NCI-H774 (cell line): ENCODE data around the gene CFLAR.
"Not testable (repeated sequence)": the region's sequence is repeated elsewhere in the genome, so short reads cannot be mapped to it uniquely, and the experiment has no call there.

Experiments
- DNase-seq: peaks from one replicate; lab custom pipeline; 2025; lab: John Stamatoyannopoulos, UW

Gene CFLAR

DNA sequence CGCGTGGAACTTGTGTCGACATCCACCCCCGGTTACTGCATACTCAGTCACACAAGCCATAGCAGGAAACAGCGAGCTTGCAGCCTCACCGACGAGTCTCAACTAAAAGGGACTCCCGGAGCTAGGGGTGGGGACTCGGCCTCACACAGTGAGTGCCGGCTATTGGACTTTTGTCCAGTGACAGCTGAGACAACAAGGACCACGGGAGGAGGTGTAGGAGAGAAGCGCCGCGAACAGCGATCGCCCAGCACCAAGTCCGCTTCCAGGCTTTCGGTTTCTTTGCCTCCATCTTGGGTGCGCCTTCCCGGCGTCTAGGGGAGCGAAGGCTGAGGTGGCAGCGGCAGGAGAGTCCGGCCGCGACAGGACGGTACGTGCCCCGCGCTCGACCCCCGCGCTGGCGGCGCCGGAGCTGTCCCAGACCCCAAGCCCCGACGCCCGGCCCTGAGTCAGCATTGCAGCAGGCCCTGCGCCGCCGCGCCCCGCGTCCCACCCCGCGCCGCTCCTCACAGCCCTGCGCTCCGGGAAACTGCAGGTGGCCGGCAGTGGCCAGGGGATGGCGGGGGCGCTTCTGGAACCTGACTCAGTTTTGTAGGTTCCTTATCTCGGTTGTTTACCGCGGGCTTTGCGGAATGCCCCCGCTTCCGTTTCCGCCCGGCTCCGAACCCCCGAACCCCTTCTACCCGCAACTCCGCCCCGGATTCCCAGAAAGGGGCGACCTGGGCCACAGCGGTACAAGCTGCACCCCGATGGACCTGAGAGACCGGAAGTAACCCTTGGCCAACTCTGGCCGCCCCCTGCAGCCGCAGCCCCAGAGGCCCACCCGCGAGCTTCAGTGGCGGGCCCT lies at the start of gene CFLAR:
TSS of gene CFLAR (plus strand) at position 50 of the 844 bp plus-strand sequence. CDS start 13,702 bp downstream, outside the sequence.
- peak; percentile 76 for DNase-seq

- DNase-seq: no peak
Measured at GRCh38 chr2:201070948-201071478, 45.0 kb upstream of the CFLAR start.

DNA sequence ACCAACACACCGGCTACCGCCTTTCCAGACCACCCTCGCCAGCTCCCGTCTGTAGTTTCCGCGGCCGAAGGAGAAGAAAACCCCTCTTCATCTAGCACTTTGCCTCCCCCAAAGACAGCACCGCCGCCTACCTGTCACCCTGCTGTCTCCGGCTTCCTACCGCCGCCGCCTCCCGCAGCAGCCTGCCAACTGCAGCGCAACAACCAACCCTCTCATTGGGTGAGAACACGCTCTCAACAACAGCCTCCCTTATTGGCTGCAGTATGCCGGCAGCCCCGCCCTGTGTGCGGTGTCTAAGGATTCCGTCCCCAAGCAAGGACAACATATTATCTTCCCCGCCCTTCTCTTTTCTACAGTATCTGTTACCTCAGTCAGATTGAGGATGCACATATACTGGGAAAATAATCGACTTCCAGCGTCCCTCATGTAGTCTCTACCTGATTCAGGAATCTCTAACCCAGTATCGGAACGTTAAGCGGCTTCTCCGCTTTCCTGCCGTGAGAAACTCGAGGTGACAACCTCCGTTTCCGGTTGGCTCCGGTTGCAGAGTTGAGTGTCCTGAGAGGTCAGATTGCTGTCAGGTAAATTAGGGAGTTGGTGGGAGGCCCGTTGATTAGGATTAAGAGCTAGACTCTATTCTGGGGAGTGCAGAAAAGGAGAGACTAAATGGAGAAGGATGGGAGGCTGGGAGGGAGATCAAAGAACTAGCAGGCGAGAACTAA lies 44.3 kb upstream of the CFLAR start, which contains the start of the genes HYCC2 and NDUFB3:
TSS of gene HYCC2 (minus strand) at position 193 of the 722 bp plus-strand sequence. CDS start 47,662 bp downstream, outside the sequence.
TSS of gene NDUFB3 (plus strand) at position 523 of the 722 bp plus-strand sequence. CDS start 6,882 bp downstream, outside the sequence.
- DNase-seq: peak; percentile 90

DNA sequence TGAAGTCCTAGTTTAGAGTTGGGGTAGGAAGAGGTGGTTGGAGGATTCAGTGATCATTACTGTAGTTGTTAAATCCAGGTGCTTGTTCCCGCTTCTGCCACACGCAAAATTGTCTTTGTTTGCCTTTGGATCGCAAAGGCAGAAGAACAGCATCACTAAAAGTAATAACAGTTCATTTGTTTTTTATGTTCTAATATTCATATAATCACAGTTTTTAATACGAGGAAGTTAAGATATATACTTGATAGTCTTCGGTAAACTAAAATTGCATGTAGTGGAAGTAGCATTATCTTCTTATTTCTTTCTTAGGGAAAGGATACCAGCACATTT lies 43.8 kb upstream of the CFLAR start:
- DNase-seq: no peak

DNA sequence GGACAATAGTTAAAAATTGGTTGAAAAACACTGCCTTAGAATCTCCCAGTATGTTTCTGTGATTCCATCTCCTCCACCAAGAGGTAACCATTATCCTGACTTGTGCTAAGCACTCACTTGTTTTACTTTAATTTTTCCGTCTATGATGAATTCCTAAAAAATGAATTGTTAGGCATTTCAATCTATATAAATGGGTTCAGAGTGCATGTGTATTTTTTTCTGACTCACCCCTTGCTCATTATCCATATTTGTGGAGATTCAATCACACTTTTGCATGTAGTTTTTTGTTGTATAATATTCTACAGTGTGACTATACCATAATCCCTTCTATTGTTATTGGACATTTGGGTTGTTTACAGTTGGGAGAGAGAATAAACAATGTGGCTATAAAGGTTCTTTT lies 42.9 kb upstream of the CFLAR start:
- DNase-seq: no peak

DNA sequence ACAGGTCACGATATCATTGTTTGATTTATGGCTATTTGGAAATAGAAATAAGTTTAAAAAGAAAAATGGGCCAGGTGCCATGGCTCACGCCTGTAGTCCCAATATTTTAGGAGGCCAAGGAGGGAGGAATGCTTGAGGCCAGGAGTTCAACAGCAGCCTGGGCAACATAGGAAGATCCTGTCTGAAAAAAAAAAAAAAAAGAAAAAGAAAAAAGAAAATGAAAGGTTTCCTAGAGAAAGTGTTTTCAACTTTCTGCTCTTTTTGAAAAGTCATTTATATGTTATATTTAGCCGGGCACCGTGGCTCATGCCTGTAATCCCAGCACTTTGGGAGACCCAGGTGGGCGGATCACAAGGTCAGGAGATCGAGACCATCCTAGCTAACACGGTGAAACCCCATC lies 41.0 kb upstream of the CFLAR start:
- DNase-seq: no peak

DNA sequence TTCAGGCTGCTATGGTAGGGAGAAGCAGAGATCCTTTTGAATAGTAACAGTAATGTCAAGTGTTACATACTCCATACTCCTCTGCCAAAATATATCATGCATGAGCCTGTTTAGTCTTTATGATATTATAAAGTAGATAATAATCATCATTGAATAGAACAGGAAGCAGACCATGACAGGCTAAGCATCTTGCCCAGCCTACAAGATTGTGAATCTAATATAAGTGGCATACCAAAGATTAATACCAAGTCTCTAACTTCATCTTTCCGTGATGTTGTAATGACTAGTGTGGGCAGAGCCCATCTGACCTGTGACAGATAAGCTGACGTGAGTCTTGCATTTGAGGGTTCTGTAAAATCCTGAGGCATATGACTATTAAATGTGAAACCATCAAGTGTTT lies 31.1 kb upstream of the CFLAR start:
- no peak for DNase-seq

- DNase-seq: no peak
Measured at GRCh38 chr2:201090574-201090973, 25.4 kb upstream of the CFLAR start.

GRCh38 chr2:201093573-201093972 lies 22.4 kb upstream of the CFLAR start:
- DNase-seq: no peak

DNA sequence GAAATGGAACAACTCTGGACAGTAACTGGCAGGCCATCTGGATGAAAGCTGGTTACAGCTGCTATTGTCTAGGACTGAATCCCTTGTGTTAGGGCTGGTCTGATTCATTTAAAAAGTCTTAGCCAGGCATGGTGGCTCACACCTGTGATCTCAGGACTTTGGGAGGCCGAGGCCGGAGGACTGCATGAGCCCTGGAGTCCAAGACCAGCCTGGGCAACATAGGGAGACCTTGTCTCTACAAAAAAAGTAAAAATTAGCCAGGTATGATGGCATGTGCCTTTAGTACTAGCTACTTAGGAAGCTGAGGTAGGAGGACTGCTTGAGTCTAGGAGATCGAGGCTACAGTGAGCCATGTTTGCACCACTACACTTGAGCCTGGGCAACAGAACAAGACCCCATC lies 15.5 kb upstream of the CFLAR start:
- no peak for DNase-seq

- no peak for DNase-seq
Measured at GRCh38 chr2:201105759-201106158, 10.2 kb upstream of the CFLAR start.

- DNase-seq: no peak
Measured at GRCh38 chr2:201107624-201108023, 8.3 kb upstream of the CFLAR start.

DNA sequence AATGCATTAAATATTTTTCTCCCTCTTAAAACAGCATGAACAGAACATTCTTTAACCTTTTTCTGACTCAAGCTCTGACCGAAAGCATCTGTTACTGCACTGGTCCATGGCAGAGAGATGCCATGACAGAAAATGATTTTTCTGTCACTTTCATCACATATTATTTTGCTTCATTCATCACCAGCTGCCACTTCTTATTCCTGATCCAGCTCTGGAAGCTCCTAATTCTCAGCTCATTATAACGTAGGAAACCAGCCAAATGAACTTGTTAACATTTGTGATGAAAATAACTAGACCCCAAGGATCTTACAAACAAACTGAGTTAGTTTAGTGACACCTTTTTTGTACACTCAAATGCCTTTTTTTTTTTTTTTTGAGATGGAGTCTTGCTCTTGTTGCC lies 7.6 kb upstream of the CFLAR start:
- no peak for DNase-seq

DNA sequence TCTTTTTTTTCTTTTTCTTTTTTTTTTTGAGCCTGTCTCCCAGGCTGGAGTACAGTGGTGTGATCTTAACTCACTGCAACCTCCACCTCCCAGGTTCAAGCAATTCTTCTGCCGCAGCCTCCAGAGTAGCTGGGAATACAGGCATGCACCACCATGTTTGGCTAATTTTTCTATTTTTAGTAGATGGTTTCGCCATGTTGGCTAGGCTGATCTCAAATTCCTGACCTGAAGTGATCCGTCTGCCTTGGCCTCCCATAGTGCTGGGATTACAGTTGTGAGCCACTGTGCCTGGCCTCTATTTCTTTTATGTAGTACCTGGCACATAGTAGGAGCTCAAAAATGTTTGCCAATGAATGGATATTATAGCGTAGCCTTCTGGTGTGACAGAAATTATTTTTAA lies 6.8 kb upstream of the CFLAR start:
- no peak for DNase-seq

DNA sequence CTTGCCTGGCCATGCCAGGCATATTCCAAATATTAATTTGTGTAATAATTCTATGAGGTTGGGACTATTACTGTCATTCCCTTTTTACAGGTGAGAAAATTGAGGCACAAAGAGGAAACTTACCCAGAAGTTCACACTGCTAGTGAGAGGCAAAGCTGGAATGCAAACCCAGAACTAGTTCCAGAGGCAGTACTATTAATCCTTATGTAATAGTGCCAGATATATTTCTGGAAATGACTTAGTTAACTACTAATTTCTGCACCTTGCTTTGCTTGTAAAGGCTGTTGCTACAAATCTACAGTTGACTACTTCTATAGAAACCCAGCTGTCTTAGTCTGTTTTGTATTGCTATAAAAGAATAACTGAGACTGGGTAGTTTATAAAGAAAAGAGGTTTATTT lies 5.3 kb upstream of the CFLAR start:
- no peak for DNase-seq

DNA sequence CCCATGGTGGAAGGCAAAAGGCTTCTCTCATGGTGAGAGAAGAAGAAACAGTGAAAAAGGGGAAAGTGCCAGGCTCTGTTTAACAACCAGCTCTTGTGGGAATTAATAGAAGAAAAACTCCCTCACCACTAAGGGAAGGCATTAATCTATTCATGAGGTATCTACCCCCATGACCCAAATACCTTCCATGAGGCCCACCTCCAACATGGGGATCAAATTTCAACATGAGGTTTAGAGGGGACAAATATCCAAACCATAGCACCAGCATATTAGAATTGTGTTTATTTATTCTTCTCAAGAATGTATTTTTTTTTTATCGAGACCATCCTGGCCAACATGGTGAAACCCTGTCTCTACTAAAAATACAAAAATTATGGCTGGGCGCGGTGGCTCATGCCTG lies 4.9 kb upstream of the CFLAR start:
- DNase-seq: no peak

- DNase-seq: no peak
Measured at GRCh38 chr2:201114350-201114749, 1.6 kb upstream of the CFLAR start.

DNA sequence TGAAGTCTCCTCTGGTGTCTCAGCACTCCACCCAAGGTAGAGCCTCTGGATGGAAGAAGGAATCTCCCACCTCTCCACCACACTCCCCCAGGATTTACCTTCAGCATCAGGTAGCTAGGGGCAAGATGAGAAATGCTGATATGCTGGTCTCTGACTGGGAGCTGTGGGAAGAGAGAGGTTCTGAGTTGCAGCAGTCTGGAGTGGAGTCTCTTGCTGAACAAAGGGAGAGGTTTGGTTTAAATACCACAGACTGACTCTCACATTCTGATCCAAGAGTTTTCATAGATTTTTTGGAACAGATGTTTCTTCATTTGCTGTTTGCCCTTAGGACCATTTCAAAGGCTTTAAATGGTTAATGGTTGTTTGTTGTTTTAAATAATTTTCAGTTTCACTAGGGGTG lies 1.1 kb upstream of the CFLAR start:
- no peak for DNase-seq

DNA sequence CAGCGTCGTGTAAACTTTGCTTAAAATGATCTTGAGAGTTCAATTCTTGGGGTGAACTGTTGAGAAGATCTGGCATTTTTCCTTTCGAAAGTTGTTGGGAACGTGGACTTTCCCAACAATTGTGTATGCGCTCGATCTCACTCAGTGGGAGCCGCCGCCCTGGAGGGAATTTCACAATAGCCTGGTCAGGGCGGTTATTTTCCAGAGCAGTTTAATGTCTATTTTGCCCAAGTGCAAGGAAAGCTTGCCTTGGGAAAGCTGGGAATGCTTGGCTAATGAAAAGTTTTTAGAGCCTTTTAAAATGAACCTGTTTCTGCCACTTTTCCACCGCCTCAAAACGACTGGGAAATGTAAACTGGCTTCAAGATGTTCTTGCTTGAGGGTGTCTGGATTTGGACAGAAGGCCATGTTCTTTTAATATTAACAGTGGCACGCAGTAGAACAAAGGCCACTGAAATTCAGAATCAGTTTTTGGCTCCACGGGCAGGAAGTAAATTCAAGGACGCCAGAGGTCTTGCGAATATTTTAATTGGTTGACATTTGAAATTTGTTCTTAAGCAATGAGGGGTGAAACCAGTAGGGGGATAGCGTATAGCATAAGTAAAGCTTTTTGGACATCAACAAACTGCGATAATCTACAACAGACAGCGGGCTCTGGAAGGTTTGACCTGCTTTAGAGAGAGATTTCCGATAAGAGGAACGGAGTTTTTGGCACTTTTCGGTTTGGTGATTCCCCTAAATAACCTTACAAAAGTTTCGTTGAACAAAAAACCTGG lies 1.2 kb downstream of the CFLAR start:
- DNase-seq: no peak

- not testable (repeated sequence) for DNase-seq
Measured at GRCh38 chr2:201117735-201118094, 1.8 kb downstream of the CFLAR start.

GRCh38 chr2:201118121-201118960 lies 2.4 kb downstream of the CFLAR start:
- DNase-seq: no peak
